Esophagus squamous epithelium (tissue), 4 donors: Measurements from ENCODE around the gene TIGD2.

Experiments
- CTCF ChIP-seq, 6 experiments: fragments of 450-650 bp in 4 of 6; fragments of 200-600 bp in 2 of 6; sonication (generic) in 2 of 6; IDR thresholded peaks; one replicate each; pipeline ENCODE4 v1.5.1; 2016 to 2019; ENCODE audit warnings: antibody characterized with exemption in 6 of 6, mild to moderate bottlenecking in 4 of 6, moderate library complexity in 4 of 6
- POLR2A ChIP-seq, 4 donors: fragments of 450-650 bp; IDR thresholded peaks; one replicate each; pipeline ENCODE4 v1.6.1; 2017; ENCODE audit warnings: antibody characterized with exemption in 4 of 4, mild to moderate bottlenecking in 4 of 4, moderate library complexity in 3 of 4

GRCh38 chr4:89069481-89069880 lies 41.9 kb upstream of the TIGD2 start:
- TF ChIP-seq CTCF (IDR thresholded peaks at IDR 0.05): no peak
- TF ChIP-seq POLR2A (IDR thresholded peaks at IDR 0.05): no peak
